Skin epidermis (tissue), 12 donors: ENCODE results near the gene KCNJ16.
"Not testable (repeated sequence)": the region's sequence is repeated elsewhere in the genome, so short reads cannot be mapped to it uniquely, and the experiment has no call there.

Source experiments
- H3K27ac ChIP-seq, 21 experiments: fragments of 200-600 bp; sonication (generic) in 11 of 21; one replicate each; pipeline ENCODE4 v1.5.0; 2020; ENCODE audit warnings: mild to moderate bottlenecking in 3 of 21, inconsistent platforms in 2 of 21, moderate library complexity in 2 of 21
- H3K4me3 ChIP-seq, 7 experiments: fragments of 200-600 bp; sonication (generic) in 2 of 7; one replicate each; pipeline ENCODE4 v1.5.0; 2020; ENCODE audit warnings: inconsistent platforms in 2 of 7, mild to moderate bottlenecking in 2 of 7, moderate library complexity in 1 of 7

Gene KCNJ16

GRCh38 chr17:70074956-70075355, at the start of gene KCNJ16:
TSS of gene KCNJ16 (plus strand) at chr17:70075225. CDS start at chr17:70132088, 56,863 bp downstream.
- Histone ChIP-seq H3K27ac (no peak within 1 kb of the TSS), H3K4me3 (no peak within 1 kb of the TSS)

- H3K27ac ChIP-seq, result no peak overlapping the region
Observed at GRCh38 chr17:70028397-70028796, 46.6 kb upstream of the KCNJ16 start.

DNA sequence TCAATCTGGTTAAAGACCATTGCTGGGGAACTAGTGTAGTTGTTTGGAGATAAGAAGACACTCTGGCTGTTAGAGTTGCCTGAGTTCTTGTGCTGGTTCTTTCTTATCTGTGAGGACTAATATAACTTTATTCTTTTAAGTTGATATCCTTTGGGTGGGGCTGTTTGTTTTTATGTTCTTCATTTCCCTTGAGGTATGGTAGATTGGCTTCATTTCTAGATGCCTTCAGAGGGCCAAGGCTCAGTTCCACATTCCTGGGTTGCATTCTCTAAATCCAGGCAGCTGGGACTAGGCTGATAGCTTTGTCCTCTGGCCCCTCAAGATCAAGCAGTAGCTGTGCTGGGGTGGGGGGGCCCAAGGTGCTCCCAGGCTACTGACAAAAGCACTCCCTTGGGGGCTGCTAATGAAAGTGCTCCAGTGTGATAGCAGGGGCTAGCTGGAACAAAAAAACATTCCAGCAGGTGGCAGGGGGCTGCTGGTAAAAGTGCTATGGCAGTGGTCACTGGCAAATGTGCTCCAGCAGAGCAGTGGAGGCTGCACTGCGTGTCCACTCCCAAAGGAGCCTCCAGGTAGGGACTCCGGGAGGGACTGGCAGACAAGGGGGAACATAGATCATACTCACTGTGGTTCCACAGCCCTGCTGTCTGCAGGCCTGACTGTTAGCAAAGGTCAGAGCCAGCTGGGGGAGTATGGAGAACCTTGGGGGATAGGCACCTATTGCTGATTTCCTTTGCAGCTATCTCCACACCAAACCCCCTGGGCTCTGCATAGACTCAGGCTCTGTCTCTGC, 45.9 kb upstream of the KCNJ16 start:
- H3K4me3 ChIP-seq, result no peak overlapping the region

More at GRCh38 chr17:70028397-70028796, 46.6 kb upstream of the KCNJ16 start:
- no peak overlapping the region for H3K4me3 ChIP-seq

GRCh38 chr17:70030371-70030770, 44.7 kb upstream of the KCNJ16 start:
- H3K4me3 ChIP-seq, result no peak overlapping the region
- H3K27ac ChIP-seq, result no peak overlapping the region

More for the DNA sequence above, 45.9 kb upstream of the KCNJ16 start:
- no peak overlapping the region for H3K27ac ChIP-seq

DNA sequence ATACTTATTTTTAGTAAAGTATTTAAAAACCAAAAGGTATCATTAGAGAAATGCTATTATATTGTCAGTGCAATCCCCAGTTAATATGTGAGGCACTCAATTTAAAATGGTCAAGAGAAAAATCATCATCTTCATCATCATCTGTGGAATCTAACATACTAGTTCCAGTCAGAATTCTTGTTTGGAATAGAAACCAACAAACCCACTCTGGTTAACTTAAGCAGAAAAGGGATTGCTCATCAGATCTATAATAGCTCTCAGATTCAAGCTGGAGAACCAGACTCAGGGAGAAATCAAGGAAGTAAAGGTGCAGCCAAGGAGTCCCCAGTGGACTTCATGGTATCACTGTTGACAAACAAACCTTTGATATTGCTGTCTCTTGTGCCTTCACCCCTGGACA, 43.7 kb upstream of the KCNJ16 start:
- H3K4me3 ChIP-seq, result no peak overlapping the region
- no peak overlapping the region for H3K27ac ChIP-seq

DNA sequence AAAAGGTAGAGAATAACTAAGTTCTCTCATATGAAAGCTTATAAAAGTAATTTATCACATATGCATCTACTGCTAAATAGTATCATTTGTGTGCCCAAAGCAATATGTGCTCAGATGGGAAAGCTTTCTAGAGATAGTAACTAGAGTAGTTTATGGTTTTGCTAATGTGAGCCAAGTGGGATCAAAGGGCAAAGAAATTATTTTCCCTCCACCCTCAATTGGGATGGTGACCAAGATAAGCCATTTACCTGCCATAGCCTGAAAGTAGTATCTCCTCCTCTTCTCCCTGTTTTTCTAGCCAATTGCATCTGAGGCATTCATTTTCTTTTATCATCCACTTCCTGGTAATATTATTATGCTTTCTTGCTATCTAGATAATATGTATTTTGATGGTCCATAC, 41.9 kb upstream of the KCNJ16 start:
- no peak overlapping the region for H3K27ac ChIP-seq

GRCh38 chr17:70034158-70034557, 40.9 kb upstream of the KCNJ16 start:
- no peak overlapping the region for H3K27ac ChIP-seq
- H3K4me3 ChIP-seq, result no peak overlapping the region

More for the DNA sequence above, 41.9 kb upstream of the KCNJ16 start:
- no peak overlapping the region for H3K4me3 ChIP-seq

DNA sequence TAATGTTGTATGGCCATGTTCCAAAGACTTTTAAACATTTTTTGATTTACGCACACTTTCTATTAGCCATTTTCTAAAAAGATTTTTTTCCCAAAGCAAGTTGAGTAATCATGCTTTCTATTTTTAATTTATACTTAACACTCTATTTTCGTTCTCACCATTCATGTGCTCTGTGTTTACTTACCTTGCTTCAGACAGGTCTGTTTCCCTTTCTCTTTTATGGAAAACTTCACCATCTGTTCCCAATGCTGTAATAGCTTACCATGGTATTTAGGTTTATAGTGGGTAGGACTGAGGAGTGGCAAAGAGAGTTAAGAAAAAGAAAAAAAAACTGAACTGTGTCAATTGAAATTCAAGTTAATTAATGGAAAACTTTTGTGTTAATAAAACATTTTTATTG, 37.5 kb upstream of the KCNJ16 start:
- no peak overlapping the region for H3K4me3 ChIP-seq
- no peak overlapping the region for H3K27ac ChIP-seq

GRCh38 chr17:70040336-70040735, 34.7 kb upstream of the KCNJ16 start:
- Histone ChIP-seq H3K4me3 (no peak overlapping the region), H3K27ac (no peak overlapping the region)

GRCh38 chr17:70041061-70041460, 34.0 kb upstream of the KCNJ16 start:
- Histone ChIP-seq H3K27ac (no peak overlapping the region), H3K4me3 (no peak overlapping the region)

DNA sequence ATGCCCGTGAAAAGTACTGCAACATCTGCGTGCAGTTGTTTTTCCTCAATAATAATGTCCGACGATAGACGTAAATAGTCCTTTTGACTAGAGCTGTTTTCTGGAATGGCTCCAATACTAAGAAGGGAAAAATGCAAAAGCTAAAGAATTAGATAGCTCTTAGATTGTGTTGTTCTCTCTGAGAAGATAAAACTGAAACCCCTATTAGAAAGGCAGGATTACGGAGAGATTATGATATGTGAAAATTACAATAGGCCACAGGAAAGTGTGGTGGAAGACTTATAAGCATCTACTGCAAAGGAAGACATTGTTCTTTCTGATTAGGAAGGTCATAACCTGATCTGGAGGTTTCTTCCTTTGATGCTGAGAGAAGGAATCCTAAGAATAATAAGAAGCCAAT, 33.5 kb upstream of the KCNJ16 start:
- Histone ChIP-seq H3K27ac (no peak overlapping the region), H3K4me3 (no peak overlapping the region)

DNA sequence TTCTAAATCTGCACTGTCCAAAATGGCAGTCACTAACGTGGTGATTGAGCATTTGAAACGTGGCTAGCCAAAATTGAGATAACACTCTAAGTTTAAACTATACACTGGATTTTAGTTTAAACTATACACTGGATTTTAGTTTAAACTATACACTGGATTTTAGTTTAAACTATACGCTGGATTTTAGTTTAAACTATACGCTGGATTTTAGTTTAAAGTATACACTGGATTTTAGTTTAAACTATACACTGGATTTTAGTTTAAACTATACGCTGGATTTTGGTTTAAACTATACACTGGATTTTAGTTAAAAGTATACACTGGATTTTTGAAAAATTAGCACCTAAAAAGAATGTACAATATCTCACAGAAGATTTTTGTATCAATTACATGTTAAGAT, 29.2 kb upstream of the KCNJ16 start:
- H3K27ac ChIP-seq, H3K4me3 ChIP-seq: not testable (repeated sequence)

DNA sequence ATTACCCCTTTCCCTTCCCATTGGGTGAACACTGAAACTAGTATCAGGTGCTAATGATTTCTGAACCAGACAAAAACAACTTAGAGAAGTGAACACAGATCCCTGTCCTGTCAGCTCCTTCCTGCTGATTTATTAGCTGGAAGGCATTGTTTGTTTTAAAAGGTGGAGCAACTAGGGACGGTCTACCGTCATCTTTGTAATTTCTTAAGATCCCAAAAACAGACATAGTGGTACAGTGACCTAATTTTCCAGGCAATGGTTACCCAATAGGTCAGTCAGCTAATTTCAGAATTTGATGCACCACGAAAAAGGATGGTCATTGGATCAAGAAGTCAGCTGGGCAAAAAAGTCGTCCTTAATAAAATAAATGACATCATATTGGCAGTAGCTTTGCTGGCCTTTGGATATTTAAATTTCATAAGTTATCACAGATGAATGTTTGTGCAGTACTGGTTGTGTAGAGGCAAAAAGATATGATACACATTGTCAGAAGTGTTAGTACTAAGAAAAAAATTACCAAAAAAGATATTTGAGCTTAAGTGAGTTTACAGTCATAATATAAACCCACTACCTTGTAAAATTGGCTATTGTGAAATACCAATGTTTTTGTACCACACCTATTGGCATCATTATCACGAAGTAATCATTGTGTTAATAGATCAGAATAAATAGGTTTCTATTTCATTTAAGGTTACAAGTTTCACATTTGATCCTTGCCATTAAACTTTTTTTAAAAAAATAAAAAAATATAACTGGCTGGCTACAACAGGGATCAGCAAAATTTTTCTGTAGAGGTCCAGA, 27.2 kb upstream of the KCNJ16 start:
- Histone ChIP-seq H3K4me3 (no peak overlapping the region), H3K27ac (peak overlapping the region in 1 of 21 experiments; percentile 13)

- H3K27ac ChIP-seq, result no peak overlapping the region
- no peak overlapping the region for H3K4me3 ChIP-seq
Observed at GRCh38 chr17:70049801-70050591, 25.0 kb upstream of the KCNJ16 start.

DNA sequence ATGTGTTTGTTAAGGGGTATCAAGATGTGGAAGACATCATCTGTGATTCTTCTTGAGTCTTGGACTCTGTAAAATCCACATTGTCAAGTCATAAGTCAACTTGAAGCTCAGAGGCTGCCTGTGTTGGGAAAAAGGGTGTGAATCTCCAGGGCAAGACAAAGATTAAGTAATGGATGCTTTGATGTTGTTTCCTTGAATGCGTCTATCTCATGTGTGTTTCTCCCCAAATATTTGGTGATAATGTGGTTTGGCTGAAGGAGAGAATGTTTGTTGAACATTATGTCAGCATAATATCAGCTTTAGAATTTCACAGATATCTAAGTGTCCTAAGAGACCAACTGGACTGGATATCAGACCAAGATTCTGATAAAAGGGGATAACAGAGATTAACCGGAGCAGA, 24.1 kb upstream of the KCNJ16 start:
- Histone ChIP-seq H3K4me3 (no peak overlapping the region), H3K27ac (no peak overlapping the region)

- Histone ChIP-seq H3K27ac (no peak overlapping the region), H3K4me3 (no peak overlapping the region)
Observed at GRCh38 chr17:70053241-70054234, 21.5 kb upstream of the KCNJ16 start.

GRCh38 chr17:70055000-70055399, 20.0 kb upstream of the KCNJ16 start:
- Histone ChIP-seq H3K4me3 (no peak overlapping the region), H3K27ac (no peak overlapping the region)

DNA sequence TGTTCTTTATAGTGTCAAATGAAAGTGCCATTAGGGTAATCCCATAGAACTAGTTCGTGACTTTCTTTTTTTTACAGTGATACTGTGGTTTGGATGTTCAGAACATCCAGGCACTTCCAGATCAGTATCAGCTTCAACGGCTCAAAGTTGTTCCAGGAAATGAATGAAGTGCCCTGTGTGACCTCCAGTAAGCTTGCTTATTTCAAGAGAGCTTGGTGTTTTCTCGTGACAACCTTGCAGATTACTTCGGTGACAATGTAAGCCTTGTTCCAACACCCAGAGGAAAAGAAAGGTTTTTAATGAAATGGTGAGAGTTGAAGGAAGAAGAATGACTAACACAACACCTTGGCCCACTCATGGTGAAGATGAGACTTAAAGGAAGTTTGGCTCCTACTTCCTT, 16.0 kb upstream of the KCNJ16 start:
- Histone ChIP-seq H3K27ac (no peak overlapping the region), H3K4me3 (no peak overlapping the region)

GRCh38 chr17:70059649-70060048, 15.4 kb upstream of the KCNJ16 start:
- no peak overlapping the region for H3K27ac ChIP-seq

More at GRCh38 chr17:70059649-70060048, 15.4 kb upstream of the KCNJ16 start:
- H3K4me3 ChIP-seq, result no peak overlapping the region
